H1 (cell line): Measurements from ENCODE around the gene OR1N1. TPM values are rescaled to one million over a fixed set of nuclear protein-coding genes. Genes with fewer than 3 reads are reported as not detected.

ENCODE experiments used
- CHD2 ChIP-seq: IDR thresholded peaks from 2 replicates; pipeline ENCODE4 v1.6.1; 2012; ENCODE audit warnings: low read length, improper control_type of control experiment
- EZH2 ChIP-seq: fragments of 200-600 bp; sonication (generic); IDR thresholded peaks from 2 replicates; pipeline ENCODE4 v1.7.1; 2012; ENCODE audit warnings: low read depth, mild to moderate bottlenecking, moderate library complexity, low read length, inconsistent platforms; ENCODE audit not compliant: severe bottlenecking
- MAX ChIP-seq: IDR thresholded peaks from 2 replicates; pipeline ENCODE4 v1.6.1; 2012; ENCODE audit warnings: inconsistent platforms
- POLR2A ChIP-seq, 2 experiments: IDR thresholded peaks; 1 replicate in 1 of 2; 2 replicates in 1 of 2; pipeline ENCODE4 v1.6.1; 2011; ENCODE audit warnings: low read depth in 2 of 2, low read length in 2 of 2, mild to moderate bottlenecking in 2 of 2; ENCODE audit errors: control extremely low read depth in 1 of 2
- POU5F1 ChIP-seq: IDR thresholded peaks from 2 replicates; pipeline ENCODE4 v1.6.1; 2011; ENCODE audit warnings: low read depth, mild to moderate bottlenecking, low read length, moderate library complexity
- RNF2 ChIP-seq: fragments of 200-900, 300-1000 bp; sonication (generic); IDR thresholded peaks from 2 replicates; pipeline ENCODE4 v1.7.1; 2016; ENCODE audit warnings: borderline replicate concordance, low read depth, mild to moderate bottlenecking, antibody characterized with exemption, low read length; ENCODE audit not compliant: poor library complexity, severe bottlenecking; ENCODE audit errors: missing control alignments
- SIN3A ChIP-seq, 2 experiments: IDR thresholded peaks in 1 of 2; conservative IDR thresholded peaks in 1 of 2; 2 replicates each; pipeline ENCODE4 v1.6.1; 2011 to 2012; ENCODE audit warnings: low read length in 2 of 2, improper control_type of control experiment in 1 of 2, low read depth in 1 of 2, mild to moderate bottlenecking in 1 of 2
- polyA plus RNA-seq, 7 experiments: library from polyadenylated mRNA; depleted of rRNA in 3 of 7; stranded (reverse) in 5 of 7; unstranded in 2 of 7; fragments of >200 nt in 5 of 7; fragments of 200-250 nt in 2 of 7; gene quantifications; 1 replicate in 5 of 7; 2 replicates in 1 of 7; 4 replicates in 1 of 7; pipeline versions ENCODE4 v1.2.1 to v1.2.3, GENCODE V29; 2011 to 2013; ENCODE audit warnings: missing spikeins in 2 of 7, mixed read lengths in 2 of 7
- total RNA-seq: library from RNA; stranded (reverse); fragmentation: NEBNext Ultra II Directional; extraction: Animal tissue kit (Norgen Biotek cat#: 25700); gene quantifications from 2 replicates; pipeline ENCODE4 v1.2.1, GENCODE V29; 2021

OR1N1 gene
- total and polyA plus RNA-seq, 2 of the 8 experiments (the other 6 are each of a cell fraction or from before 2014, with no cell fraction given), result not detected

DNA sequence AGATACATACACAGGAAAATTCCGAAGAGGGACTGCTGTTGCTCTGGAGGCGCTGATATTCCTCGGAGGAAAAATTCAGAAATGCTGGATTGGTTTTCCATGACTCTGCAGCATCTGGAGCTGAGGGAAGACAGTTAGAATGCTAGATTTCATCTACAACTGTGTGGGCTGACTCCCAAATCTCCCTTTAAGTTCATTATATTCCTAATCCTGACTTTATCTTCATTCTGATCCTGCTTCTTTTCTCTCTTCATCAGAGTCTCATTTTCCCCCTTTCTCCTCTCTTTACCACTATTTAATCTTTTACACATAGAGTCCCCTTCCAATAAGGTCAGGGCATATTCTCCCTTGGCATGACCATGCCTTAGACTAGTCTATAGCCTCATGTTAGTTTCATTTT lies at the start of gene OR1N1 (continued):
- no peak for TF ChIP-seq CHD2
- no peak for TF ChIP-seq EZH2
- TF ChIP-seq RNF2, result no peak
- TF ChIP-seq POLR2A (IDR thresholded peaks at IDR 0.05; ENCODE audit: control extremely low read depth in 1 of 2, low read depth in 2 of 2, low read length in 2 of 2), result no peak
- TF ChIP-seq MAX, result no peak
- TF ChIP-seq POU5F1, result no peak
- no peak for TF ChIP-seq SIN3A (conservative IDR thresholded peaks at IDR 0.05 in 1 of 2, IDR thresholded peaks at IDR 0.05 in 1 of 2; ENCODE audit: low read depth in 1 of 2, low read length in 2 of 2)
